IMR-90 (cell line): ENCODE measurements around the gene RAB15. TPM values are rescaled to one million over a fixed set of nuclear protein-coding genes. Genes with fewer than 3 reads are reported as not detected.

Experiments used
- ATAC-seq: fragments of 200-7000 bp; cut with Tn5 transposase; 2 replicates; pipeline ENCODE4 v1.9.1; 2020; ENCODE audit warnings: low read depth, mild to moderate bottlenecking, moderate library complexity
- BruUV-seq: library from RNA; stranded (reverse); fragments of 400-500 nt; replicated peaks from 2 replicates; lab custom pipeline; 2021; lab: Mats Ljungman, UMichigan
- CTCF ChIA-PET: fragments of 300-600 bp; formaldehyde crosslinking; extraction: SDS; loops from one replicate; lab custom pipeline; 2021; ENCODE audit warnings: antibody characterized with exemption; lab: Yijun Ruan, JAX
- POLR2A ChIA-PET: fragments of 300-600 bp; sonication (Branson Sonifier 250); formaldehyde crosslinking; loops from one replicate; lab custom pipeline; 2022; ENCODE audit warnings: antibody characterized with exemption; ENCODE audit not compliant: unreplicated experiment; lab: Charles Lee
- DNase-seq: peaks from one replicate; pipeline ENCODE4 v3.0.0; 2013
- H2AFZ ChIP-seq: replicated peaks from 2 replicates; pipeline ENCODE3; 2013; ENCODE audit warnings: low read length, mild to moderate bottlenecking; ENCODE audit not compliant: poor library complexity
- H2AK5ac ChIP-seq: 2 replicates; pipeline ENCODE4 v1.6.1; 2013; ENCODE audit warnings: low read depth, low read length, inconsistent platforms
- H2AK9ac ChIP-seq: replicated peaks from 2 replicates; pipeline ENCODE3; 2013; ENCODE audit warnings: mild to moderate bottlenecking, low read depth, low read length, moderate library complexity; ENCODE audit not compliant: poor library complexity
- H2BK120ac ChIP-seq: 2 replicates; pipeline ENCODE4 v1.6.1; 2013; ENCODE audit warnings: low read depth, low read length, inconsistent platforms
- H2BK15ac ChIP-seq: 3 replicates; pipeline ENCODE4 v1.6.1; 2013; ENCODE audit warnings: low read depth, low read length, inconsistent platforms
- H2BK20ac ChIP-seq: 2 replicates; pipeline ENCODE4 v1.6.1; 2013; ENCODE audit warnings: low read depth, mild to moderate bottlenecking, inconsistent platforms, low read length, moderate library complexity
- H2BK5ac ChIP-seq: 2 replicates; pipeline ENCODE4 v1.6.1; 2013; ENCODE audit warnings: mild to moderate bottlenecking, low read depth, low read length, inconsistent platforms; ENCODE audit not compliant: poor library complexity, severe bottlenecking
- H3K14ac ChIP-seq: replicated peaks from 2 replicates; pipeline ENCODE4 v1.6.1; 2013; ENCODE audit warnings: low read depth, low read length, inconsistent platforms
- H3K18ac ChIP-seq: 2 replicates; pipeline ENCODE4 v1.6.1; 2013; ENCODE audit warnings: low read depth, low read length, control low read depth
- H3K23ac ChIP-seq: 2 replicates; pipeline ENCODE4 v1.6.1; 2013; ENCODE audit warnings: low read depth, low read length, inconsistent platforms
- H3K27ac ChIP-seq: 2 replicates; pipeline ENCODE4 v1.5.1; 2013; ENCODE audit warnings: mild to moderate bottlenecking, control low read depth, low read length; ENCODE audit not compliant: insufficient read depth
- H3K27me3 ChIP-seq: 2 replicates; pipeline ENCODE4 v1.6.1; 2013; ENCODE audit warnings: low read length; ENCODE audit not compliant: control insufficient read depth, insufficient read depth
- H3K36me3 ChIP-seq: 2 replicates; pipeline ENCODE4 v1.6.1; 2013; ENCODE audit warnings: low read length, mixed read lengths; ENCODE audit not compliant: control insufficient read depth, insufficient read depth
- H3K4ac ChIP-seq: 2 replicates; pipeline ENCODE4 v1.6.1; 2013; ENCODE audit warnings: low read depth, low read length, inconsistent platforms
- H3K4me1 ChIP-seq: 2 replicates; pipeline ENCODE4 v1.6.1; 2013; ENCODE audit warnings: low read length, mixed read lengths; ENCODE audit not compliant: control insufficient read depth, insufficient read depth
- H3K4me2 ChIP-seq: 2 replicates; pipeline ENCODE4 v1.6.1; 2013; ENCODE audit warnings: low read depth, mild to moderate bottlenecking, control low read depth, low read length, moderate library complexity
- H3K4me3 ChIP-seq: 2 replicates; pipeline ENCODE4 v1.5.1; 2013; ENCODE audit warnings: low read depth, mild to moderate bottlenecking, control low read depth, low read length, moderate library complexity; ENCODE audit not compliant: insufficient read depth
- H3K56ac ChIP-seq: 2 replicates; pipeline ENCODE4 v1.6.1; 2013; ENCODE audit warnings: low read length, inconsistent platforms; ENCODE audit not compliant: insufficient read depth; ENCODE audit errors: extremely low read depth
- H3K79me1 ChIP-seq, 2 experiments: 2 replicates each; pipeline ENCODE4 v1.6.1; 2013; ENCODE audit warnings: low read length in 2 of 2, inconsistent platforms in 1 of 2, low read depth in 1 of 2
- H3K9ac ChIP-seq: 2 replicates; pipeline ENCODE4 v1.6.1; 2013; ENCODE audit warnings: low read depth, low read length, control low read depth
- H3K9me1 ChIP-seq: 2 replicates; pipeline ENCODE4 v1.6.1; 2013; ENCODE audit warnings: low read length, inconsistent platforms; ENCODE audit not compliant: insufficient read depth
- H3K9me3 ChIP-seq: 2 replicates; pipeline ENCODE4 v1.6.1; 2013; ENCODE audit warnings: low read length; ENCODE audit not compliant: control insufficient read depth, insufficient read depth
- H4K20me1 ChIP-seq: 2 replicates; pipeline ENCODE4 v1.6.1; 2013; ENCODE audit warnings: low read length, inconsistent platforms; ENCODE audit not compliant: insufficient read depth
- H4K5ac ChIP-seq: 2 replicates; pipeline ENCODE4 v1.6.1; 2013; ENCODE audit warnings: mild to moderate bottlenecking, low read depth, low read length, control low read depth
- H4K8ac ChIP-seq, 2 experiments: 2 replicates each; pipeline ENCODE4 v1.6.1; 2013; ENCODE audit warnings: low read depth in 2 of 2, low read length in 2 of 2, control low read depth in 1 of 2, inconsistent platforms in 1 of 2
- H4K91ac ChIP-seq: 2 replicates; pipeline ENCODE4 v1.6.1; 2013; ENCODE audit warnings: low read depth, low read length, inconsistent platforms; ENCODE audit not compliant: insufficient read depth
- BHLHE40 ChIP-seq: fragments of 150-350 bp; IDR thresholded peaks from 2 replicates; pipeline ENCODE4 v1.6.1; 2016; ENCODE audit warnings: mild to moderate bottlenecking, low read depth, low read length
- CEBPB ChIP-seq: IDR thresholded peaks from 2 replicates; pipeline ENCODE4 v1.6.1; 2012; ENCODE audit warnings: low read depth, low read length, improper control_type of control experiment
- CHD1 ChIP-seq: IDR thresholded peaks from 2 replicates; pipeline ENCODE4 v1.6.1; 2012; ENCODE audit warnings: low read depth, low read length, improper control_type of control experiment
- CTCF ChIP-seq: conservative IDR thresholded peaks from 2 replicates; pipeline ENCODE4 v1.5.1; 2012; ENCODE audit warnings: mild to moderate bottlenecking, low read depth, low read length, improper control_type of control experiment
- ELK1 ChIP-seq: fragments of 150-350 bp; IDR thresholded peaks from 2 replicates; pipeline ENCODE4 v1.6.1; 2016; ENCODE audit warnings: low read depth, mild to moderate bottlenecking, low read length, moderate library complexity, borderline replicate concordance
- MAFK ChIP-seq: IDR thresholded peaks from 2 replicates; pipeline ENCODE4 v1.6.1; 2012; ENCODE audit warnings: low read depth, low read length, improper control_type of control experiment
- MAZ ChIP-seq: IDR thresholded peaks from 2 replicates; pipeline ENCODE4 v1.6.1; 2012; ENCODE audit warnings: low read depth, mild to moderate bottlenecking, low read length, improper control_type of control experiment, moderate library complexity, borderline replicate concordance
- NFE2L2 ChIP-seq: fragments of 150-350 bp; IDR thresholded peaks from 2 replicates; pipeline ENCODE4 v1.6.1; 2016; ENCODE audit warnings: low read depth, mild to moderate bottlenecking, low read length
- POLR2A ChIP-seq: IDR thresholded peaks from 2 replicates; pipeline ENCODE4 v1.6.1; 2012; ENCODE audit warnings: mild to moderate bottlenecking, low read depth, low read length
- SMC3 ChIP-seq: fragments of 150-350 bp; IDR thresholded peaks from 2 replicates; pipeline ENCODE4 v1.6.1; 2016; ENCODE audit warnings: low read depth, mild to moderate bottlenecking, antibody characterized with exemption, low read length, moderate library complexity
- WGBS, 2 experiments: methylation state at CpG; one replicate each; pipeline versions ENCODE4 v1.1.5 to v1.1.7; 2013; ENCODE audit warnings: missing lambda C conversion rate in 2 of 2; ENCODE audit not compliant: insufficient read length in 1 of 2; ENCODE audit errors: extremely low coverage in 2 of 2; 5-methylcytosine and 5-hydroxymethylcytosine counted together
- dilution Hi-C: fragments of 300-500 bp; cut with HindIII; formaldehyde crosslinking; loops from one replicate; pipeline ENCODE4 v1.14.3; 2018; ENCODE audit warnings: low sequenced_read_pairs; ENCODE audit not compliant: unreplicated experiment
- in situ Hi-C: fragments of 300-500 bp; cut with MboI; formaldehyde crosslinking; loops from 3 replicates; pipeline ENCODE4 v1.14.3; 2019; ENCODE audit warnings: low sequenced_read_pairs, inconsistent platforms, mixed read lengths
- intact Hi-C: fragments of 100-400 bp; cut with micrococcal nuclease; formaldehyde crosslinking; loops from 2 replicates; pipeline ENCODE4 v1.10.0; 2022
- polyA plus RNA-seq, 3 experiments: library from polyadenylated mRNA; depleted of rRNA; stranded (reverse); fragments of >200 nt; gene quantifications; 2 replicates each; pipeline ENCODE4 v1.2.3, GENCODE V29; 2012; ENCODE audit warnings: low replicate concordance in 1 of 3
- total RNA-seq: library from RNA; depleted of rRNA; stranded (reverse); fragments of >200 nt; gene quantifications from 2 replicates; pipeline ENCODE4 v1.2.3, GENCODE V29; 2012

The RAB15 gene
- total and polyA plus RNA-seq, 2 of the 4 experiments (the other 2 are of a cell fraction), result 3.4 to 7.8 TPM

GRCh38 chr14:64955297-64955696, 16.8 kb downstream of the RAB15 start:
- WGBS, 2 experiments, result 42% methylated on average over 2 of the region's 6 CpGs; no CpG with 5 or more reads in 1 of the 2 experiments

More at GRCh38 chr14:64955297-64955696, 16.8 kb downstream of the RAB15 start:
- Histone ChIP-seq H3K27me3 (no peaks in the 10 kb centered on the region), H3K4me2 (no peak overlapping the region), H2BK20ac (no peak overlapping the region), H3K9me3 (no peaks in the 10 kb centered on the region), H4K5ac (no peak overlapping the region), H4K8ac (no peak overlapping the region), H2BK15ac (no peak overlapping the region), H3K27ac (no peak overlapping the region), H2AFZ (no peak overlapping the region), H3K14ac (no peak overlapping the region), H4K91ac (no peak overlapping the region), H3K4me1 (no peaks in the 10 kb centered on the region), H3K36me3 (peaks cover 3% of the 10 kb centered on the region; the same call in 1 of the 2 replicates), H4K20me1 (no peaks in the 10 kb centered on the region), H2AK5ac (no peak overlapping the region), H3K4me3 (no peak overlapping the region), H2BK5ac (no peak overlapping the region), H3K79me1 (no peaks in the 10 kb centered on the region; a peak in 1 of 4 replicates), H3K4ac (no peak overlapping the region), H3K18ac (no peak overlapping the region), H2AK9ac (no peak overlapping the region), H3K56ac (no peak overlapping the region), H3K9me1 (peaks cover 2% of the 10 kb centered on the region; the same call in 1 of the 2 replicates), H3K9ac (no peak overlapping the region), H3K23ac (no peak overlapping the region), H2BK120ac (no peak overlapping the region)
- no TSS peak for BruUV-seq
- DNase-seq (no peak), ATAC-seq (no peak)
- in situ Hi-C loops (no loop called here), intact Hi-C loops (no loop called here), dilution Hi-C loops (no loop called here)
- TF ChIP-seq CHD1, result no peak
- TF ChIP-seq CEBPB, result no peak
- no peak for TF ChIP-seq NFE2L2
- TF ChIP-seq MAZ, result no peak
- no peak for TF ChIP-seq POLR2A
- TF ChIP-seq BHLHE40, result no peak
- no peak for TF ChIP-seq ELK1
- TF ChIP-seq CTCF, result no peak
- no peak for TF ChIP-seq SMC3
- no peak for TF ChIP-seq MAFK
- CTCF ChIA-PET, result no interaction called here
- POLR2A ChIA-PET, result no interaction called here
